Thyroid gland (tissue), 4 donors: ENCODE results near the gene TFF2.

ENCODE experiments used
- CTCF ChIP-seq, 6 experiments: fragments of 200-600 bp in 3 of 6; fragments of 450-650 bp in 3 of 6; sonication (generic) in 3 of 6; IDR thresholded peaks; one replicate each; pipeline ENCODE4 v1.5.1; 2016 to 2019; ENCODE audit warnings: antibody characterized with exemption in 6 of 6, mild to moderate bottlenecking in 2 of 6, inconsistent platforms in 1 of 6, moderate library complexity in 1 of 6
- POLR2A ChIP-seq, 2 donors: fragments of 450-650 bp; IDR thresholded peaks; one replicate each; pipeline ENCODE4 v1.6.1; 2017; ENCODE audit warnings: antibody characterized with exemption in 2 of 2, mild to moderate bottlenecking in 2 of 2, moderate library complexity in 1 of 2

GRCh38 chr21:42369821-42370220, 19.0 kb upstream of the TFF2 start:
- no peak for TF ChIP-seq CTCF (IDR thresholded peaks at IDR 0.05)
- no peak for TF ChIP-seq POLR2A (IDR thresholded peaks at IDR 0.05)
